GM19099 (cell line): ENCODE results near the gene CACNA2D4.

ENCODE experiments used
- POLR2A ChIP-seq: IDR thresholded peaks from 3 replicates; pipeline ENCODE4 v1.6.1; 2011; ENCODE audit warnings: low read depth; ENCODE audit not compliant: insufficient read length; ENCODE audit errors: extremely low read depth

The CACNA2D4 gene

GRCh38 chr12:1834186-1834925 is 84.1 kb downstream of the CACNA2D4 start:
- TF ChIP-seq POLR2A, result no peak

GRCh38 chr12:1833596-1834028 is 84.8 kb downstream of the CACNA2D4 start:
- no peak for TF ChIP-seq POLR2A

GRCh38 chr12:1832801-1833595 is 85.5 kb downstream of the CACNA2D4 start:
- no peak for TF ChIP-seq POLR2A

GRCh38 chr12:1830981-1831963 is 87.2 kb downstream of the CACNA2D4 start:
- TF ChIP-seq POLR2A, result no peak

- TF ChIP-seq POLR2A, result no peak
Measured at GRCh38 chr12:1830401-1830845, 88.0 kb downstream of the CACNA2D4 start.

GRCh38 chr12:1829306-1829900 is 89.0 kb downstream of the CACNA2D4 start:
- no peak for TF ChIP-seq POLR2A

GRCh38 chr12:1828856-1829255 is 89.6 kb downstream of the CACNA2D4 start:
- TF ChIP-seq POLR2A, result no peak

- TF ChIP-seq POLR2A, result no peak
Measured at GRCh38 chr12:1827826-1828805, 90.3 kb downstream of the CACNA2D4 start.

GRCh38 chr12:1826867-1827705 is 91.4 kb downstream of the CACNA2D4 start:
- TF ChIP-seq POLR2A, result no peak

- no peak for TF ChIP-seq POLR2A
Measured at GRCh38 chr12:1826401-1826800, 92.1 kb downstream of the CACNA2D4 start.

GRCh38 chr12:1825382-1826102 is 92.9 kb downstream of the CACNA2D4 start:
- no peak for TF ChIP-seq POLR2A

GRCh38 chr12:1823237-1823636 is 95.2 kb downstream of the CACNA2D4 start:
- TF ChIP-seq POLR2A, result no peak
